ENCODE measurements around the gene MROH8.

GRCh38 chr20:37219751-37220668, 40.7 kb upstream of the MROH8 start:
- TF ChIP-seq CTCF (IDR thresholded peaks at IDR 0.05) (no peak), RFX5 (IDR thresholded peaks at IDR 0.05; ENCODE audit: low read length) (no peak), TEAD4 (IDR thresholded peaks at IDR 0.05; ENCODE audit: borderline replicate concordance, insufficient read depth) (no peak), SIN3A (IDR thresholded peaks at IDR 0.05; ENCODE audit: borderline replicate concordance, low read depth, low read length) (no peak), RAD21 (IDR thresholded peaks at IDR 0.05; ENCODE audit: low read length) (no peak), REST (IDR thresholded peaks at IDR 0.05; ENCODE audit: low read depth, low read length) (no peak), RCOR1 (IDR thresholded peaks at IDR 0.05; ENCODE audit: low read length) (no peak), GATA2 (CRISPR knock-in tag; IDR thresholded peaks at IDR 0.05) (no peak), POLR2AphosphoS5 (IDR thresholded peaks at IDR 0.05; ENCODE audit: low read depth, low read length) (no peak)
